ENCODE measurements around the gene FKBP2.

FKBP2 gene

DNA sequence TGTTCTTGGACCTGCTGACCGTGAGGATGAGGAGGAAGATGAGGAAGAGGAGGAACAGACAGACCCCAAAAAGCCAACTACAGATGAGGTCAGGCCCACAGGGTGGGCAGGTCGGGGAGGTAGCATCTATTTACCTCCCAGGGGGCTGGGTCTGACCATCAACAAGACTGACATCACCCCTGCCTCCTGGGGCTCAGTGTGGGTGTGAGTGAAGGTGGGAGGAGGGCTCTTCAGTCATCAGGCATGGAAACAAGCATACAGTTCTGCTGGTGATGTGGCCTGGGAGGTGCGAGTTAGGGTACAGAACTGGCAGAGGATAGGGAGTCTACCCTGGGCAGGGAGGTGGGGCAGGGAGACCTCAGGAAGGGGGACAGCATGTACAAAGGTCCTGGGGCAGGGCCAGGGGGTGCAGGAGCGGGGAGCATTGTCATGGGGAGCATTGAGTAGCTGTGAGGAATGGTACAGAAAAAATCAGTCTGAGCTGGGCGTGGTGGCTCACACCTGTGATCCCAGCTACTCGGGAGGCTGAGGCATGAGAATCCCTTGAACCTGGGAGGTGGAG lies 19.3 kb downstream of the FKBP2 start:
- no peak for FAIRE-seq
- DNase-seq (ENCODE audit: insufficient read length, low spot score): no peak
- no peak for TF ChIP-seq TAF1 (IDR thresholded peaks at IDR 0.05; ENCODE audit: low read depth, low read length)
- no peak for TF ChIP-seq POU2F2 (IDR thresholded peaks at IDR 0.05; ENCODE audit: low read depth, low read length)
- no peak for TF ChIP-seq POLR2A (IDR thresholded peaks at IDR 0.05; ENCODE audit: low read depth, low read length)
- no peak for TF ChIP-seq POLR2AphosphoS5 (IDR thresholded peaks at IDR 0.05; ENCODE audit: low read depth, low read length)
- TF ChIP-seq PAX5 (IDR thresholded peaks at IDR 0.05; ENCODE audit: insufficient read depth, low read length, severe bottlenecking): no peak
- TF ChIP-seq SPI1 (IDR thresholded peaks at IDR 0.05; ENCODE audit: low read depth, low read length): no peak

DNA sequence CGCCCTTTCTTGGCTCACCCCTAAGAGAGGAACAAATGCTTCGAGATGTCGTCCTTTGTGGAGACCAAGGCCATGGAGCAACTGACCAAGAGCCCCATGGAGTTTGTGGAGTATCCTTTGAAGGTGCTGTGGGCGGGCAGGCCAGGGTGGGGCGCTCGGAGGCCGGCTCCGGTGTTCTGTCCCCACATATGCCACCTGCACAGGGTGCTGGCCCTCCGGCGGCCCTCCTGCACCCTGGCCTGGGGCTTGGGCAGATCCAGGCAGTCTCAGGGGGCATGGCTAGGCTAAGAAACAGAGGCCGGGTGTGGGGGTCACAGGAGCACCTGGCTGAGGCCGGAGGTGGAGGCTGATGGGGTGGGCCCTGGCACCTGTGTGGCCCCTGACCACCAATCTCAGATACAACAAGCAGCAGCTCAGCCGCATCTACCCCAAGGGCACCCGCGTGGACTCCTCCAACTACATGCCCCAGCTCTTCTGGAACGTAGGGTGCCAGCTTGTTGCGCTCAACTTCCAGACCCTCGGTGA lies 20.7 kb downstream of the FKBP2 start:
- DNase-seq (ENCODE audit: insufficient read length, low spot score): no peak
- TF ChIP-seq TAF1 (IDR thresholded peaks at IDR 0.05; ENCODE audit: low read depth, low read length) (no peak), POU2F2 (IDR thresholded peaks at IDR 0.05; ENCODE audit: low read depth, low read length) (no peak), POLR2AphosphoS5 (IDR thresholded peaks at IDR 0.05; ENCODE audit: low read depth, low read length) (no peak), PAX5 (IDR thresholded peaks at IDR 0.05; ENCODE audit: insufficient read depth, low read length, severe bottlenecking) (no peak)
- no peak for FAIRE-seq

DNA sequence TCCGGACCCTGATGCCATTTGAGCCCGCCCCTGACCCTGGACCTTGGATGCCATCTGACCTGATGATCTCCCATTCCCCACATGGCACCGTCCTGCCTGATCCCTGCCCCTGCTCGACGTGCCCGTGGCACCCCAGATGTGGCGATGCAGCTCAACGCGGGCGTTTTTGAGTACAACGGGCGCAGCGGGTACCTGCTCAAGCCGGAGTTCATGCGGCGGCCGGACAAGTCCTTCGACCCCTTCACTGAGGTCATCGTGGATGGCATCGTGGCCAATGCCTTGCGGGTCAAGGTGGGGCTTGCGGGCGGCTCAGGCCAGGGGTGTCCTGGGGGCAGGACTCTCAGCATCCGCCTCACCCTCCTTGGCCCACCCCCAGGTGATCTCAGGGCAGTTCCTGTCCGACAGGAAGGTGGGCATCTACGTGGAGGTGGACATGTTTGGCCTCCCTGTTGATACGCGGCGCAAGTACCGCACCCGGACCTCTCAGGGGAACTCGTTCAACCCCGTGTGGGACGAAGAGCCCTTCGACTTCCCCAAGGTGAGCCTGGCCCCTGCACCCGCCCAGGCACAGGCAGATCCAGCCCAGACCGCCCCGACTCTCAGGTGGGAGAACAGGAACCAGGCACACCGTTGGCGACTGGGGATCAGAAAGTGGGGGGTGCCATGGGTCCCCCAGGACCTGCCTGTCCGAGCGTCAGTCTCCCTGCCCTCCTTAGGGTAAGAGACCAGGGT lies 21.5 kb downstream of the FKBP2 start:
- FAIRE-seq (no peak), DNase-seq (ENCODE audit: insufficient read length, low spot score) (no peak)
- TF ChIP-seq TAF1 (IDR thresholded peaks at IDR 0.05; ENCODE audit: low read depth, low read length) (no peak), POLR2AphosphoS5 (IDR thresholded peaks at IDR 0.05; ENCODE audit: low read depth, low read length) (no peak), POLR2A (IDR thresholded peaks at IDR 0.05; ENCODE audit: low read depth, low read length) (no peak), PAX5 (IDR thresholded peaks at IDR 0.05; ENCODE audit: insufficient read depth, low read length, severe bottlenecking) (no peak), SPI1 (IDR thresholded peaks at IDR 0.05; ENCODE audit: low read depth, low read length) (no peak), POU2F2 (IDR thresholded peaks at IDR 0.05; ENCODE audit: low read depth, low read length) (no peak)

DNA sequence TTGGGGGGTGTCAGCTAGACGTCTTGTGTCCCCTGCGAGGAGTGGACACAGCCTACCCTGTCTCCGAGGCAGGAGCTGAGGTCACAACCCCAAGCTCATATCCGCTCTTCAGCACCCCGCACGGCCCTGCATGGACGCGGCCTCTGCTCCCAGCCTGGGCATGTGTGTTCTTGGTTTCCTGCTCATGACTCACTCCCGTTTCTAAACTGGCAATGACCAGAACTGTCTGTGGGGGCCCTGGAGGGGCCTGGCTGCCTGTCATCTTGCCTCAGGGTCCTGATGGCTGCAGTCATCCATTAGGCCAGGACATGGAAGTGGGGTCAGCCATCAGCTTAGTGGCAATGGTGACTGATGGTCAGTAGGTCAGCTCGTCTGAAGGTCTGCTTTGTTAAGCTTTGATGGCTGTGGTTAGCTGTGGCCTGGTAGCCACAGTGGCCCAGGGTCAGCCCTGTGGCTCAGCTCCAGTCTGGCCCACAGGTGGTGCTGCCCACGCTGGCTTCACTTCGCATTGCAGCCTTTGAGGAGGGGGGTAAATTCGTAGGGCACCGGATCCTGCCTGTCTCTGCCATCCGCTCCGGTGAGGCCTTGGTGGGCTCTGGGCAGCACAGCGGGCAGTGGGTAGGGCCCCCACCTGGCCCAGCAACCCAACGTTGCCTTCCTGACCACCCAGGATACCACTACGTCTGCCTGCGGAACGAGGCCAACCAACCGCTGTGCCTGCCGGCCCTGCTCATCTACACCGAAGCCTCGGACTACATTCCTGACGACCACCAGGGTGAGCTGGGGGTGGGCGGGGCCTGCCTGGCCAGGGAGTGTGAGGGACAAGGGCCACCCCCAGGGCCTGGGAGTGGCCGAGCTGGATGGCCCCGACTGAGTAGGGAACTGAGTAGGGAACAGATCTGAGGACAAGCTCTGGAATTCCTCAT lies 22.4 kb downstream of the FKBP2 start:
- FAIRE-seq (no peak), DNase-seq (ENCODE audit: insufficient read length, low spot score) (no peak)
- TF ChIP-seq TAF1 (IDR thresholded peaks at IDR 0.05; ENCODE audit: low read depth, low read length) (no peak), PAX5 (IDR thresholded peaks at IDR 0.05; ENCODE audit: insufficient read depth, low read length, severe bottlenecking) (no peak), POU2F2 (IDR thresholded peaks at IDR 0.05; ENCODE audit: low read depth, low read length) (no peak)

DNA sequence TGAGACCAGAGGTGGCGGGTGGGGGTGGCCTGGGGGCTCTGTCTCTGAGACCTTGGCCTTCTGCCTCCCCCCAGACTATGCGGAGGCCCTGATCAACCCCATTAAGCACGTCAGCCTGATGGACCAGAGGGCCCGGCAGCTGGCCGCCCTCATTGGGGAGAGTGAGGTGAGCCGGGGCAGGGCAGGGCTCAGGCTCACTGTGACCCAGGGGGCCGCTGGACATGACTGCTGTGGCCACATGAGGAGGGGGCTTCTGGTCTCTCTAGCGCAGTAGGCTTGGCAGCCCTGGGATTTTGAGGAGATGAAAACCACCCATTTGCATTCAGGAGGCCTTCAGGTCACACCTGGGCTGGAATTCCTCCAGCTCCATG lies 23.0 kb downstream of the FKBP2 start:
- TF ChIP-seq POLR2AphosphoS5 (IDR thresholded peaks at IDR 0.05; ENCODE audit: low read depth, low read length): no peak
- TF ChIP-seq POLR2A (IDR thresholded peaks at IDR 0.05; ENCODE audit: low read depth, low read length): no peak
- TF ChIP-seq PAX5 (IDR thresholded peaks at IDR 0.05; ENCODE audit: insufficient read depth, low read length, severe bottlenecking): no peak
- TF ChIP-seq POU2F2 (IDR thresholded peaks at IDR 0.05; ENCODE audit: low read depth, low read length): no peak
- no peak for TF ChIP-seq SPI1 (IDR thresholded peaks at IDR 0.05; ENCODE audit: low read depth, low read length)
- no peak for TF ChIP-seq TAF1 (IDR thresholded peaks at IDR 0.05; ENCODE audit: low read depth, low read length)
- FAIRE-seq: no peak
- no peak for DNase-seq (ENCODE audit: insufficient read length, low spot score)

DNA sequence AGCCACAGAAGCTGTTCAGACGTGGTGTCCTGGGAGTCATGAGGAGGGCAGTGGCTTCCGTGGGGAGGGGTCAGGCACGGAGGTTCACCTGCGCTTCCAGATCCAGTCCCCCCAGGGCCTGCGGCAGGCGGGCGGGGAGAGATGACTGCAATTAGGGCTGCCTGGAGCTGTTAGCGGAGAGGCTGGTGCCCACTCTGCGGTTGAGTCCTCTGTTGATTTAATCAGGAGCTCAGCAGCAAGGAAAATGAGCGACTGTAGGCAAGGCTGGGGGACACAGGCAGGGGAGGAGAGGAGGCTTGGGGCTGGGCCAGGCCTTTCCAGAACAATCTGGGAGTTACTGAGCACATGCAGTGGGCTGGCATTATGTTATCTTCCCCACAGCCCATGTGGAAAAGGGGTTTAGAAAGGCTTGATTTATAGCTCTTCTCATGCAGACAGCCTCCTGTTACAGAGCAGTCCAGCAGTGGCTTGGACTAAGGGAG lies 23.5 kb downstream of the FKBP2 start:
- no peak for DNase-seq (ENCODE audit: insufficient read length, low spot score)
- FAIRE-seq: no peak
- no peak for TF ChIP-seq POLR2AphosphoS5 (IDR thresholded peaks at IDR 0.05; ENCODE audit: low read depth, low read length)
- no peak for TF ChIP-seq PAX5 (IDR thresholded peaks at IDR 0.05; ENCODE audit: insufficient read depth, low read length, severe bottlenecking)
- TF ChIP-seq POLR2A (IDR thresholded peaks at IDR 0.05; ENCODE audit: low read depth, low read length): no peak
- TF ChIP-seq SPI1 (IDR thresholded peaks at IDR 0.05; ENCODE audit: low read depth, low read length): no peak
- no peak for TF ChIP-seq TAF1 (IDR thresholded peaks at IDR 0.05; ENCODE audit: low read depth, low read length)
- no peak for TF ChIP-seq POU2F2 (IDR thresholded peaks at IDR 0.05; ENCODE audit: low read depth, low read length)

DNA sequence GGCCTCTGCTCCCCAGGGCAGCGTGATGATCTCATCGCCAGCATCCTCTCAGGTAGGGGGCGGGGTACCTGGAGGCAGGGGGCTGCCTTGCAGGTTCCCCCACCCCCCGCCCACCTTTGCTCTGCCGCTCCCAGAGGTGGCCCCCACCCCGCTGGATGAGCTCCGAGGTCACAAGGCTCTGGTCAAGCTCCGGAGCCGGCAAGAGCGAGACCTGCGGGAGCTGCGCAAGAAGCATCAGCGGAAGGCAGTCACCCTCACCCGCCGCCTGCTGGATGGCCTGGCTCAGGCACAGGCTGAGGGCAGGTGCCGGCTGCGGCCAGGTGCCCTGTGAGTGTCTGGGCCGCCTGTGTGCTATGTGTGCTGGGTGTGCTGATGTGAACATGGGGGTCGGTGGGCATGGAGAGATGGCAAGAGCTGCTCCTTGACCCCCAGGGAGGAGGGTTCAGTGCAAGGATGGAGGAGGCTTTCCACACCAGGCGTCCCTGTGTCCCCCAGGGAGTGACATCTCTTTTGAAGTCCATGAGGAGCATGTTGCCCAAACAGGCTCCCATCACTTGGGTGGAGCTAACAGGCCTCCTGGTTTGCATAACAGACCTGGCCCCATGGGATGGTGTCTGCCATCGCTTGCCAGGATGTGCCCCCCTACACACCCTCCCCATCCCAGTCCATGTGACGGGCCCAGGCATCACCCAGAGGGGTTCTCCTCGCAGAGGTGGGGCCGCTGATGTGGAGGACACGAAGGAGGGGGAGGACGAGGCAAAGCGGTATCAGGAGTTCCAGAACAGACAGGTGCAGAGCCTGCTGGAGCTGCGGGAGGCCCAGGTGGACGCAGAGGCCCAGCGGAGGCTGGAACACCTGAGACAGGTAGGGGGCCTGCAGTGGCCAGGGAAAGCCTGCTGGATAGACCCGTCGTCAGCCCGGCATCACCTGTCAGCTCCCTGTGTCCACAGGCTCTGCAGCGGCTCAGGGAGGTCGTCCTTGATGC lies 24.6 kb downstream of the FKBP2 start:
- TF ChIP-seq PAX5 (IDR thresholded peaks at IDR 0.05; ENCODE audit: insufficient read depth, low read length, severe bottlenecking): no peak
- no peak for TF ChIP-seq POLR2AphosphoS5 (IDR thresholded peaks at IDR 0.05; ENCODE audit: low read depth, low read length)
- no peak for TF ChIP-seq POLR2A (IDR thresholded peaks at IDR 0.05; ENCODE audit: low read depth, low read length)
- TF ChIP-seq TAF1 (IDR thresholded peaks at IDR 0.05; ENCODE audit: low read depth, low read length): no peak
- TF ChIP-seq SPI1 (IDR thresholded peaks at IDR 0.05; ENCODE audit: low read depth, low read length): no peak
- TF ChIP-seq POU2F2 (IDR thresholded peaks at IDR 0.05; ENCODE audit: low read depth, low read length): no peak
- FAIRE-seq (no peak), DNase-seq (ENCODE audit: insufficient read length, low spot score) (no peak)

DNA sequence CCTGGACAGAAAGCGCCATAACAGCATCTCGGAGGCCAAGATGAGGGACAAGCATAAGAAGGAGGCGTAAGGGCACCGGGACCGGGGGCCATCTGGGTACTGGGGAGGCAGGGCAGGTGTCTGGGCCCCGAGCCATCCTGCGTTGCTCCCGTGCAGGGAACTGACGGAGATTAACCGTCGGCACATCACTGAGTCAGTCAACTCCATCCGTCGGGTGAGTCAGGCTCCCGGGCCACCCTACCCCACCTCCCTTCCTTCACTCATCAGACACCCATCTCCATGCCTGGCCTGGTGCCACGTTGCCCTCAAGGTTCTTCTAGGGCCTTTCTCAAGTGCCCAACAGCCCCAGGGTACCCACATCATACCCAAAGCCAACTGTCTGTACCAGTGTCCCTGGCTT lies 25.4 kb downstream of the FKBP2 start:
- FAIRE-seq (no peak), DNase-seq (ENCODE audit: insufficient read length, low spot score) (no peak)
- TF ChIP-seq POLR2A (IDR thresholded peaks at IDR 0.05; ENCODE audit: low read depth, low read length) (no peak), POU2F2 (IDR thresholded peaks at IDR 0.05; ENCODE audit: low read depth, low read length) (no peak), SPI1 (IDR thresholded peaks at IDR 0.05; ENCODE audit: low read depth, low read length) (no peak), TAF1 (IDR thresholded peaks at IDR 0.05; ENCODE audit: low read depth, low read length) (no peak)
